ENCODE measurements around the gene WIPI1. TPM values are rescaled to one million over a fixed set of nuclear protein-coding genes. Genes with fewer than 3 reads are reported as not detected.

Gene WIPI1
- total RNA-seq, 1 donor = 190 TPM

- Histone ChIP-seq H3K27ac (ENCODE audit: low read depth, low read length) (no peak overlapping the region), H2AFZ (ENCODE audit: low read length) (no peak overlapping the region), H4K20me1 (ENCODE audit: insufficient read depth, low read length) (no peaks in the 10 kb centered on the region), H3K27me3 (ENCODE audit: insufficient read depth, low read length) (no peaks in the 10 kb centered on the region), H3K9me3 (ENCODE audit: low read depth, low read length) (no peaks in the 10 kb centered on the region), H3K4me2 (ENCODE audit: insufficient read depth, low read length) (no peak overlapping the region), H3K79me2 (ENCODE audit: insufficient read depth, low read length) (no peaks in the 10 kb centered on the region), H3K36me3 (ENCODE audit: insufficient read depth, low read length) (no peaks in the 10 kb centered on the region), H3K4me3 (ENCODE audit: insufficient read depth, low read length) (no peak overlapping the region), H3K4me1 (ENCODE audit: insufficient read depth, low read length) (peaks cover 37% of the 10 kb centered on the region)
- DNase-seq (ENCODE audit: insufficient read length, low spot score, missing footprints) = no peak
- TF ChIP-seq, protein P1, sequence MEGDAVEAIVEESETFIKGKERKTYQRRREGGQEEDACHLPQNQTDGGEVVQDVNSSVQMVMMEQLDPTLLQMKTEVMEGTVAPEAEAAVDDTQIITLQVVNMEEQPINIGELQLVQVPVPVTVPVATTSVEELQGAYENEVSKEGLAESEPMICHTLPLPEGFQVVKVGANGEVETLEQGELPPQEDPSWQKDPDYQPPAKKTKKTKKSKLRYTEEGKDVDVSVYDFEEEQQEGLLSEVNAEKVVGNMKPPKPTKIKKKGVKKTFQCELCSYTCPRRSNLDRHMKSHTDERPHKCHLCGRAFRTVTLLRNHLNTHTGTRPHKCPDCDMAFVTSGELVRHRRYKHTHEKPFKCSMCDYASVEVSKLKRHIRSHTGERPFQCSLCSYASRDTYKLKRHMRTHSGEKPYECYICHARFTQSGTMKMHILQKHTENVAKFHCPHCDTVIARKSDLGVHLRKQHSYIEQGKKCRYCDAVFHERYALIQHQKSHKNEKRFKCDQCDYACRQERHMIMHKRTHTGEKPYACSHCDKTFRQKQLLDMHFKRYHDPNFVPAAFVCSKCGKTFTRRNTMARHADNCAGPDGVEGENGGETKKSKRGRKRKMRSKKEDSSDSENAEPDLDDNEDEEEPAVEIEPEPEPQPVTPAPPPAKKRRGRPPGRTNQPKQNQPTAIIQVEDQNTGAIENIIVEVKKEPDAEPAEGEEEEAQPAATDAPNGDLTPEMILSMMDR (IDR thresholded peaks at IDR 0.05; ENCODE audit: extremely low read depth, low read depth, low read length) = no peak
Observed at GRCh38 chr17:68389041-68389440, 68.3 kb downstream of the WIPI1 start.

- H3K27ac ChIP-seq (ENCODE audit: low read depth, low read length) = peak overlapping the region; percentile 7
- TF ChIP-seq, protein P1 (IDR thresholded peaks at IDR 0.05; ENCODE audit: extremely low read depth, low read depth, low read length) = no peak
- H3K4me1 ChIP-seq (ENCODE audit: insufficient read depth, low read length) = peaks cover 51% of the 10 kb centered on the region
- no peak overlapping the region for H2AFZ ChIP-seq (ENCODE audit: low read length)
- H3K9me3 ChIP-seq (ENCODE audit: low read depth, low read length) = no peaks in the 10 kb centered on the region
- DNase-seq (ENCODE audit: insufficient read length, low spot score, missing footprints) = no peak
- H3K4me3 ChIP-seq (ENCODE audit: insufficient read depth, low read length) = no peak overlapping the region
- no peaks in the 10 kb centered on the region for H3K27me3 ChIP-seq (ENCODE audit: insufficient read depth, low read length)
- H3K4me2 ChIP-seq (ENCODE audit: insufficient read depth, low read length) = no peak overlapping the region
- no peaks in the 10 kb centered on the region for H3K36me3 ChIP-seq (ENCODE audit: insufficient read depth, low read length)
- no peaks in the 10 kb centered on the region for H3K79me2 ChIP-seq (ENCODE audit: insufficient read depth, low read length)
- no peaks in the 10 kb centered on the region for H4K20me1 ChIP-seq (ENCODE audit: insufficient read depth, low read length)
Observed at GRCh38 chr17:68387435-68388218, 69.7 kb downstream of the WIPI1 start.

- Histone ChIP-seq H4K20me1 (ENCODE audit: insufficient read depth, low read length) (no peaks in the 10 kb centered on the region), H3K79me2 (ENCODE audit: insufficient read depth, low read length) (no peaks in the 10 kb centered on the region), H3K27ac (ENCODE audit: low read depth, low read length) (peak overlapping the region; percentile 100), H3K4me3 (ENCODE audit: insufficient read depth, low read length) (no peak overlapping the region), H3K4me1 (ENCODE audit: insufficient read depth, low read length) (peaks cover 52% of the 10 kb centered on the region), H3K4me2 (ENCODE audit: insufficient read depth, low read length) (no peak overlapping the region), H3K9me3 (ENCODE audit: low read depth, low read length) (no peaks in the 10 kb centered on the region), H2AFZ (ENCODE audit: low read length) (no peak overlapping the region), H3K36me3 (ENCODE audit: insufficient read depth, low read length) (no peaks in the 10 kb centered on the region), H3K27me3 (ENCODE audit: insufficient read depth, low read length) (no peaks in the 10 kb centered on the region)
- no peak for DNase-seq (ENCODE audit: insufficient read length, low spot score, missing footprints)
- TF ChIP-seq, protein P1 (IDR thresholded peaks at IDR 0.05; ENCODE audit: extremely low read depth, low read depth, low read length) = no peak
Observed at GRCh38 chr17:68385490-68386215, 71.6 kb downstream of the WIPI1 start.

- Histone ChIP-seq H3K27me3 (ENCODE audit: insufficient read depth, low read length) (no peaks in the 10 kb centered on the region), H3K4me1 (ENCODE audit: insufficient read depth, low read length) (peaks cover 59% of the 10 kb centered on the region), H3K9me3 (ENCODE audit: low read depth, low read length) (no peaks in the 10 kb centered on the region), H2AFZ (ENCODE audit: low read length) (no peak overlapping the region), H4K20me1 (ENCODE audit: insufficient read depth, low read length) (no peaks in the 10 kb centered on the region), H3K4me3 (ENCODE audit: insufficient read depth, low read length) (no peak overlapping the region), H3K4me2 (ENCODE audit: insufficient read depth, low read length) (peak overlapping the region; percentile 53), H3K36me3 (ENCODE audit: insufficient read depth, low read length) (no peaks in the 10 kb centered on the region), H3K27ac (ENCODE audit: low read depth, low read length) (peak overlapping the region; percentile 100), H3K79me2 (ENCODE audit: insufficient read depth, low read length) (no peaks in the 10 kb centered on the region)
- no peak for DNase-seq (ENCODE audit: insufficient read length, low spot score, missing footprints)
- TF ChIP-seq, protein P1 (IDR thresholded peaks at IDR 0.05; ENCODE audit: extremely low read depth, low read depth, low read length) = no peak
Observed at GRCh38 chr17:68384941-68385340, 72.4 kb downstream of the WIPI1 start.
